HCT116 (cell line): ENCODE measurements around the gene DNAJC18.

ENCODE experiments used
- POLR2A ChIP-seq: IDR thresholded peaks from 2 replicates; pipeline ENCODE4 v1.7.0; 2011; ENCODE audit warnings: borderline replicate concordance; ENCODE audit not compliant: insufficient read depth, insufficient read length; ENCODE audit errors: extremely low read depth
- RAD21 ChIP-seq: IDR thresholded peaks from 2 replicates; pipeline ENCODE4 v1.6.1; 2012; ENCODE audit warnings: low read depth, mild to moderate bottlenecking
- SIN3A ChIP-seq: IDR thresholded peaks from 2 replicates; pipeline ENCODE4 v1.6.1; 2012; ENCODE audit warnings: low read depth
- TF ChIP-seq, protein P1 (sequence below), 3 experiments: fragments of 200-600 bp in 1 of 3; sonication (generic) in 1 of 3; IDR thresholded peaks in 2 of 3; conservative IDR thresholded peaks in 1 of 3; 2 replicates each; pipeline ENCODE4 v1.5.1; 2012 to 2017; ENCODE audit warnings: low read depth in 2 of 3, low read length in 2 of 3, antibody characterized with exemption in 1 of 3, borderline replicate concordance in 1 of 3, control low read depth in 1 of 3, mild to moderate bottlenecking in 1 of 3, mixed read lengths in 1 of 3, mixed run types in 1 of 3, moderate library complexity in 1 of 3; ENCODE audit not compliant: insufficient read depth in 1 of 3
- TF ChIP-seq, protein P2 (sequence below): IDR thresholded peaks from 2 replicates; pipeline ENCODE4 v1.6.1; 2012

DNA sequence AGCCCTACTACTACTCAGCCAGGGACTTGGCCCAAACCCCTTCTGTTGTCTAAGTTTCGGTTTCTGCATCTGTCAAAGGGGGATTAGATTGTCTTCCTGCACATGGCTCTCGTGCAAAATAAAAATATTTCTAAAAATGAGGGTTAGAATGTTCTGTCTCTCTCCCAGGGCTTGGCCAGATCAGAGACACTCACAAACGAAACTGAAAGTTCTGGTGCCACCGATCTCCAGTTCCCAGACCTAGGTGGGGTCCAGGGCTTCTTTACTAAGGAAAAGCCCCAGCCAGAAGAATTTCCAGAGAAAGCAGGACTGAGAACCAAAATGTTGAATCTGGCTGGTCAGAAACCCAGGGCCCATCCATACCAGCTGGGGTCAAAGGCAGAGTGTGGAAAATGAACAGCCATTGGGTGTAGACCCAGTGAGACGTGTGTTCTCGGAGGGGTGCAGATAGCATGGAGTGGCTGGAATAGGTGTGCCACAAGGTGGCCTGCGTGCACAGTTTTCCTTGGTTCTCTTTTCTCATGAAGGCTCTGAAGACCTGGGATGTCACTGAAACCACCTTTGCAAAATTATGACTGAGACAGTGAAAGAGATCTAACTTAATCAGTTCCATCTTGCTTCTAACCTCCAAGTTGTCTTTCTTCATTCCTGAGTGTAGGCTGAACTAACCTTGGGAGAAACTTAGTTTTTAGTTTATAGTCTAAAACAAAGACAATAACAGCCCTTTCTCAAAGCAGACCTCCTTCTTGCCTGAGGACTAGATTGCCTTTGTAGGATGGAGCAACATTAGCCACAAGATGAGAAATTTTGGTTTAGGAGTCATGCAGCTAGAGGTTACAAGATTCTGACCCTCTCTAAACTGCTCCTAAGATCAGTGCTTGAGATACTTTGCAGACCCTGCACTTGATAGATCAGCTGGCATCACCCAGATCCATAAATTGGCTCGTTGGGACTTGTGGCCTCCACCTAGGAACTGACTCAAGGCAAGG, 54.0 kb downstream of the DNAJC18 start:
- TF ChIP-seq SIN3A (no peak), POLR2A (no peak), RAD21 (no peak)
- TF ChIP-seq, protein P1, sequence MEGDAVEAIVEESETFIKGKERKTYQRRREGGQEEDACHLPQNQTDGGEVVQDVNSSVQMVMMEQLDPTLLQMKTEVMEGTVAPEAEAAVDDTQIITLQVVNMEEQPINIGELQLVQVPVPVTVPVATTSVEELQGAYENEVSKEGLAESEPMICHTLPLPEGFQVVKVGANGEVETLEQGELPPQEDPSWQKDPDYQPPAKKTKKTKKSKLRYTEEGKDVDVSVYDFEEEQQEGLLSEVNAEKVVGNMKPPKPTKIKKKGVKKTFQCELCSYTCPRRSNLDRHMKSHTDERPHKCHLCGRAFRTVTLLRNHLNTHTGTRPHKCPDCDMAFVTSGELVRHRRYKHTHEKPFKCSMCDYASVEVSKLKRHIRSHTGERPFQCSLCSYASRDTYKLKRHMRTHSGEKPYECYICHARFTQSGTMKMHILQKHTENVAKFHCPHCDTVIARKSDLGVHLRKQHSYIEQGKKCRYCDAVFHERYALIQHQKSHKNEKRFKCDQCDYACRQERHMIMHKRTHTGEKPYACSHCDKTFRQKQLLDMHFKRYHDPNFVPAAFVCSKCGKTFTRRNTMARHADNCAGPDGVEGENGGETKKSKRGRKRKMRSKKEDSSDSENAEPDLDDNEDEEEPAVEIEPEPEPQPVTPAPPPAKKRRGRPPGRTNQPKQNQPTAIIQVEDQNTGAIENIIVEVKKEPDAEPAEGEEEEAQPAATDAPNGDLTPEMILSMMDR (IDR thresholded peaks at IDR 0.05 in 2 of 3, conservative IDR thresholded peaks at IDR 0.05 in 1 of 3; ENCODE audit: borderline replicate concordance in 1 of 3, insufficient read depth in 1 of 3, low read depth in 2 of 3, low read length in 2 of 3) = peak in 2 of 3 experiments; percentile 23 to 30; a peak in 2 of 6 replicates
- TF ChIP-seq, protein P2, sequence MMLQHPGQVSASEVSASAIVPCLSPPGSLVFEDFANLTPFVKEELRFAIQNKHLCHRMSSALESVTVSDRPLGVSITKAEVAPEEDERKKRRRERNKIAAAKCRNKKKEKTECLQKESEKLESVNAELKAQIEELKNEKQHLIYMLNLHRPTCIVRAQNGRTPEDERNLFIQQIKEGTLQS = no peak
